Osteocyte (in vitro differentiated cells): Measurements from ENCODE around the gene CCDC159. TPM values are rescaled to one million over a fixed set of nuclear protein-coding genes. Genes with fewer than 3 reads are reported as not detected.

Experiments used
- DNase-seq: peaks from one replicate; pipeline ENCODE4 v3.0.0; 2021; ENCODE audit warnings: mixed read lengths; ENCODE audit not compliant: unreplicated experiment; ENCODE audit errors: extremely low spot score
- H3K27ac Mint-ChIP-seq: one replicate; pipeline ENCODE4 v1.8.0; 2021; ENCODE audit warnings: mild to moderate bottlenecking, mixed read lengths; ENCODE audit not compliant: unreplicated experiment
- H3K27me3 Mint-ChIP-seq: one replicate; pipeline ENCODE4 v1.8.0; 2021; ENCODE audit warnings: mixed read lengths; ENCODE audit not compliant: unreplicated experiment
- H3K36me3 Mint-ChIP-seq: one replicate; pipeline ENCODE4 v1.8.0; 2021; ENCODE audit warnings: mixed read lengths; ENCODE audit not compliant: unreplicated experiment
- H3K4me1 Mint-ChIP-seq: one replicate; pipeline ENCODE4 v1.8.0; 2021; ENCODE audit warnings: mixed read lengths; ENCODE audit not compliant: unreplicated experiment
- H3K4me3 Mint-ChIP-seq: one replicate; pipeline ENCODE4 v1.8.0; 2021; ENCODE audit warnings: mild to moderate bottlenecking, moderate library complexity, mixed read lengths; ENCODE audit not compliant: unreplicated experiment
- H3K9me3 Mint-ChIP-seq: one replicate; pipeline ENCODE4 v1.8.0; 2021; ENCODE audit warnings: mixed read lengths; ENCODE audit not compliant: unreplicated experiment
- total RNA-seq: library from RNA; stranded (reverse); gene quantifications from 2 replicates; pipeline ENCODE4 v1.2.1, GENCODE V29; 2021
- TF ChIP-seq, protein P1 (sequence below): fragments of 200-600 bp; sonication (generic); IDR thresholded peaks from 2 replicates; pipeline ENCODE4 v1.5.0; 2021; ENCODE audit warnings: antibody characterized with exemption, mild to moderate bottlenecking, moderate library complexity

Gene CCDC159
- total RNA-seq, 1 donor from 2014 or later = 28.1 TPM

DNA sequence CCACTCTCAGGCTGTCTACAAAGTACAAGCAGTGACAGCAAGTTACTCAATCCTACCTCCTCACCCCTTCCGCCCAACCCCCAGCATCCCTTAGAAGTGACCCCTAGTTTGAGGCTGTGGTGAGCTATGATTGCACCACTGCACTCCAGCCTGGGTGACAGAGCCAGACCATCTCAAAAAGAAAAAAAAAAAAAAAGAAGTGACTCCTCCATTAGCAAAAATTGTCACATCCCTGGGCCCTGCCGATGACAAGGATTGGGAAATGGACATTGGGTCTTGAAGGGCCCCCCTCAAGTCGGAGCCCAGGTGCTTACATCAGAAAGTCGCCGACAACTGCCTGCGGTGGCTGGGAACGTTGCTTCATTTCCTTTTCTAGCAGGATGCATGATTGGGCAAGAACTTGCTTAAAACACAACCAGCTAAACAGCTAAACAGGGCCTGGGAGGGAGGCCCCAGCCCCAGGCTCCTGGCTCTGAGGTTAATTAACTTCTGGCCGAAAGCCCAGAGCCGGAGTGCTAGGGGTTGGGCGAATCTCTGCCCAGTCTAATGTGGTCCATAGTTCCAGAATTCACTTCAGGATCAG lies 22.1 kb upstream of the CCDC159 start:
- H3K36me3 Mint-ChIP-seq = no peaks in the 10 kb centered on the region

DNA sequence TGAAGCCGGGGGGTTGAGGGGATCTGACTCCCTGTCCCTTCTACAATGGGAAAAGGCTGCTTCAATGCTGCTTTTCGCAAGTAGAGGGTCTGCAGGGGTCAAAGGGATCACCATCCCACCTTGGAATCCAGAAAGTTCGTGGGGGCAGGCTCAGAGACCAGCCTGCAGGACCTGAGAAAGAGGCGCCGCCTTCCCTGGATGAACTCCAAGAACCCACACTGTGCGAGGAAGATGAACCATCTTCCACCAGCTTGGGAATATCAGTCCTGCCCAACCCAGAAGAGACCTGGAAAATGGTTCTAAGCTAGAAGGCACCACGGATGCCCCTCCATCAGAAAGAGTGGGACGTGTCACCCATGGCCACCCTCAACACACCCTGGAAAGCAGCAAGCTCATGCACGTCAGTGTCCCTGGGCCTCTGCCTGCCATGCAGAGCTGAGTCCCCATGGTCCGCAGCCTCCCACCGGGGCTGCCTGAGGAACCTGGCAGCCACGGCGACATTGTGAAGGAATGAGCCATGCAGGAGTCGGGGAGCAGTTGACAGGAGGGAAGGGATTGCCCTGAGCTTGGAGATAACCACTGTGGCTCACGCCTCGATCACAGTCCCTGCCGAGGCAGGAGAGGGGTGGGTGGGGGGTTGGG lies 21.4 kb upstream of the CCDC159 start:
- H3K36me3 Mint-ChIP-seq = no peaks in the 10 kb centered on the region
- no peaks in the 10 kb centered on the region for H3K27me3 Mint-ChIP-seq
- no peak overlapping the region for H3K4me3 Mint-ChIP-seq
- H3K9me3 Mint-ChIP-seq = no peaks in the 10 kb centered on the region
- TF ChIP-seq, protein P1, sequence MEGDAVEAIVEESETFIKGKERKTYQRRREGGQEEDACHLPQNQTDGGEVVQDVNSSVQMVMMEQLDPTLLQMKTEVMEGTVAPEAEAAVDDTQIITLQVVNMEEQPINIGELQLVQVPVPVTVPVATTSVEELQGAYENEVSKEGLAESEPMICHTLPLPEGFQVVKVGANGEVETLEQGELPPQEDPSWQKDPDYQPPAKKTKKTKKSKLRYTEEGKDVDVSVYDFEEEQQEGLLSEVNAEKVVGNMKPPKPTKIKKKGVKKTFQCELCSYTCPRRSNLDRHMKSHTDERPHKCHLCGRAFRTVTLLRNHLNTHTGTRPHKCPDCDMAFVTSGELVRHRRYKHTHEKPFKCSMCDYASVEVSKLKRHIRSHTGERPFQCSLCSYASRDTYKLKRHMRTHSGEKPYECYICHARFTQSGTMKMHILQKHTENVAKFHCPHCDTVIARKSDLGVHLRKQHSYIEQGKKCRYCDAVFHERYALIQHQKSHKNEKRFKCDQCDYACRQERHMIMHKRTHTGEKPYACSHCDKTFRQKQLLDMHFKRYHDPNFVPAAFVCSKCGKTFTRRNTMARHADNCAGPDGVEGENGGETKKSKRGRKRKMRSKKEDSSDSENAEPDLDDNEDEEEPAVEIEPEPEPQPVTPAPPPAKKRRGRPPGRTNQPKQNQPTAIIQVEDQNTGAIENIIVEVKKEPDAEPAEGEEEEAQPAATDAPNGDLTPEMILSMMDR = no peak
- peaks cover 37% of the 10 kb centered on the region for H3K4me1 Mint-ChIP-seq
- no peak for DNase-seq
- peak overlapping the region; percentile 90 for H3K27ac Mint-ChIP-seq

More for the DNA sequence above, 22.1 kb upstream of the CCDC159 start:
- Mint-ChIP-seq H3K9me3 (no peaks in the 10 kb centered on the region), H3K4me1 (peaks cover 37% of the 10 kb centered on the region), H3K27me3 (no peaks in the 10 kb centered on the region), H3K4me3 (peak overlapping the region; percentile 63), H3K27ac (peak overlapping the region; percentile 90)
- TF ChIP-seq, protein P1 = no peak
- peak; percentile 93 for DNase-seq

DNA sequence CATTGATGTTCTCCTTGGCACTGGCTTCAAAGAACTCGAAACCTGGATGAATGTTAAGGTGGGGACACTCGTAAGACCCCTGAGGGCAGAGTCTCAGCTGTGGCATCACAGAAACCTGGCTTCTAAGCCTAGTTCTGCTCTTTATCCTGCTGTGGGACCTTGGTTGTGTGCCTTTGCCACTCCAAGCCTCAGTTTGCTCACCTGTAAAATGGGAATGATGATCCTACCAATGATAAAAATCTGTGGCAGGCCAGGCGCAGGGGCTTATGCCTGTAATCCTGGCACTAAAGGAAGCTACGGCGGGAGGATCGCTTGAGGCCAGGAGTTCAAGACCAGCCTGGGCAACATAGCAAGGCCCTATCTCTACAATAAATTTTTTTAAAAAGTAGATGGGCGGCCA lies 20.8 kb upstream of the CCDC159 start:
- TF ChIP-seq, protein P1 = no peak
- DNase-seq = no peak
- H3K27me3 Mint-ChIP-seq = no peaks in the 10 kb centered on the region
- no peaks in the 10 kb centered on the region for H3K9me3 Mint-ChIP-seq
- no peak overlapping the region for H3K27ac Mint-ChIP-seq
- H3K4me3 Mint-ChIP-seq = no peak overlapping the region
- H3K4me1 Mint-ChIP-seq = peaks cover 37% of the 10 kb centered on the region
- no peaks in the 10 kb centered on the region for H3K36me3 Mint-ChIP-seq

DNA sequence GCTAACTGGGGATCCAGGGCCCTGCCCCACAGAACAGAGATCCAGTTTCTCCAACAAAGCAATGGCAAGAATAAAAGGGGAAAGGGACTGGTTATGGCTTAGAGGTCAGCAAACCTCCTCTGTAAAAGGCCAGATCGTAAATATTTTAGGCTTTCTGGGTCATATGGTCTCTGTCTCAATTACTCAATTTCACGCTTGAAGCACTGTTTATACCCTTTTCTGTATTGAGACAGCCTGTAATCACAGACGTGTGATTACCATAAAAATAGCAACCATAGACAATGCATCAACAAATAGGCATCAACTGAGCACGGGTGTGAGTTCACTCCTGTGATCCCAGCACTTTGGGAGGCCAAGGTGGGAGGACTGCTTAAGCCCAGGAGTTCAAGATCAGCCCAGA lies 16.2 kb upstream of the CCDC159 start:
- Mint-ChIP-seq H3K4me3 (no peak overlapping the region), H3K27me3 (no peaks in the 10 kb centered on the region), H3K9me3 (no peaks in the 10 kb centered on the region), H3K36me3 (no peaks in the 10 kb centered on the region), H3K27ac (no peak overlapping the region), H3K4me1 (no peaks in the 10 kb centered on the region)
- TF ChIP-seq, protein P1 = no peak
- DNase-seq = no peak

DNA sequence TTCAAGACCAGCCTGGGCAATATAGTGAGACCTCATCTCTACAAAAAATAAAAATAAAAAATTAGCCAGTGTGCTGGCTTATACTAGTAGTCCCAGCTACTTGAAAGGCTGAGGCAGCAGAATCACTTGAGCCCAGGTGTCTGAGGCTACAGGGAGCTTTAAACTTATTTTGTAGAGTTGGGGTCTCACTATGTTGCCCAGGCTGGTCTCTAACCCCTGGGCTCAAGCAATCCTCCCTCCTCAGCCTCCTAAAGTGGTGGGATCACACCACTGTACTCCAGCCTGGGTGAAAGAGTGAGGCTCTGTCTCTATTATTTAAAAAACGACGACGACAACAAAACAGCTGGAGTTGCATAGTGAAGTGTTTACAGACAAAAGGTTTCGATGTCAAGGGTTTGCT lies 14.8 kb upstream of the CCDC159 start:
- Mint-ChIP-seq H3K36me3 (peaks cover 4% of the 10 kb centered on the region), H3K27me3 (no peaks in the 10 kb centered on the region), H3K9me3 (no peaks in the 10 kb centered on the region), H3K4me3 (no peak overlapping the region), H3K4me1 (no peaks in the 10 kb centered on the region), H3K27ac (no peak overlapping the region)
- no peak for DNase-seq
- TF ChIP-seq, protein P1 = no peak
